GM19099 (cell line): Measurements from ENCODE around the gene ATM.
A peak's percentile ranks its signal among the peaks of the same experiment; 100 is the strongest.

Experiments
- POLR2A ChIP-seq: IDR thresholded peaks from 3 replicates; pipeline ENCODE4 v1.6.1; 2011; ENCODE audit warnings: low read depth; ENCODE audit not compliant: insufficient read length; ENCODE audit errors: extremely low read depth

The ATM gene, protein sequence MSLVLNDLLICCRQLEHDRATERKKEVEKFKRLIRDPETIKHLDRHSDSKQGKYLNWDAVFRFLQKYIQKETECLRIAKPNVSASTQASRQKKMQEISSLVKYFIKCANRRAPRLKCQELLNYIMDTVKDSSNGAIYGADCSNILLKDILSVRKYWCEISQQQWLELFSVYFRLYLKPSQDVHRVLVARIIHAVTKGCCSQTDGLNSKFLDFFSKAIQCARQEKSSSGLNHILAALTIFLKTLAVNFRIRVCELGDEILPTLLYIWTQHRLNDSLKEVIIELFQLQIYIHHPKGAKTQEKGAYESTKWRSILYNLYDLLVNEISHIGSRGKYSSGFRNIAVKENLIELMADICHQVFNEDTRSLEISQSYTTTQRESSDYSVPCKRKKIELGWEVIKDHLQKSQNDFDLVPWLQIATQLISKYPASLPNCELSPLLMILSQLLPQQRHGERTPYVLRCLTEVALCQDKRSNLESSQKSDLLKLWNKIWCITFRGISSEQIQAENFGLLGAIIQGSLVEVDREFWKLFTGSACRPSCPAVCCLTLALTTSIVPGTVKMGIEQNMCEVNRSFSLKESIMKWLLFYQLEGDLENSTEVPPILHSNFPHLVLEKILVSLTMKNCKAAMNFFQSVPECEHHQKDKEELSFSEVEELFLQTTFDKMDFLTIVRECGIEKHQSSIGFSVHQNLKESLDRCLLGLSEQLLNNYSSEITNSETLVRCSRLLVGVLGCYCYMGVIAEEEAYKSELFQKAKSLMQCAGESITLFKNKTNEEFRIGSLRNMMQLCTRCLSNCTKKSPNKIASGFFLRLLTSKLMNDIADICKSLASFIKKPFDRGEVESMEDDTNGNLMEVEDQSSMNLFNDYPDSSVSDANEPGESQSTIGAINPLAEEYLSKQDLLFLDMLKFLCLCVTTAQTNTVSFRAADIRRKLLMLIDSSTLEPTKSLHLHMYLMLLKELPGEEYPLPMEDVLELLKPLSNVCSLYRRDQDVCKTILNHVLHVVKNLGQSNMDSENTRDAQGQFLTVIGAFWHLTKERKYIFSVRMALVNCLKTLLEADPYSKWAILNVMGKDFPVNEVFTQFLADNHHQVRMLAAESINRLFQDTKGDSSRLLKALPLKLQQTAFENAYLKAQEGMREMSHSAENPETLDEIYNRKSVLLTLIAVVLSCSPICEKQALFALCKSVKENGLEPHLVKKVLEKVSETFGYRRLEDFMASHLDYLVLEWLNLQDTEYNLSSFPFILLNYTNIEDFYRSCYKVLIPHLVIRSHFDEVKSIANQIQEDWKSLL (N-terminal part only)

DNA sequence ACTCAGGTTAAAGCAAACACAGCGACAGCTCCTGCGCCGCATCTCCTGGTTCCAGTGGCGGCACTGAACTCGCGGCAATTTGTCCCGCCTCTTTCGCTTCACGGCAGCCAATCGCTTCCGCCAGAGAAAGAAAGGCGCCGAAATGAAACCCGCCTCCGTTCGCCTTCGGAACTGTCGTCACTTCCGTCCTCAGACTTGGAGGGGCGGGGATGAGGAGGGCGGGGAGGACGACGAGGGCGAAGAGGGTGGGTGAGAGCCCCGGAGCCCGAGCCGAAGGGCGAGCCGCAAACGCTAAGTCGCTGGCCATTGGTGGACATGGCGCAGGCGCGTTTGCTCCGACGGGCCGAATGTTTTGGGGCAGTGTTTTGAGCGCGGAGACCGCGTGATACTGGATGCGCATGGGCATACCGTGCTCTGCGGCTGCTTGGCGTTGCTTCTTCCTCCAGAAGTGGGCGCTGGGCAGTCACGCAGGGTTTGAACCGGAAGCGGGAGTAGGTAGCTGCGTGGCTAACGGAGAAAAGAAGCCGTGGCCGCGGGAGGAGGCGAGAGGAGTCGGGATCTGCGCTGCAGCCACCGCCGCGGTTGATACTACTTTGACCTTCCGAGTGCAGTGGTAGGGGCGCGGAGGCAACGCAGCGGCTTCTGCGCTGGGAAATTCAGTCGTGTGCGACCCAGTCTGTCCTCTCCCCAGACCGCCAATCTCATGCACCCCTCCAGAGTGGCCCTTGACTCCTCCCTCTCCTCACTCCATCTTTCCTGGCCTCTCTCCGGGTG, at the start of gene ATM, which contains the start of gene NPAT:
TSS of gene ATM (plus strand) at position 494 of the 774 bp plus-strand sequence. CDS start 4,558 bp downstream, outside the sequence.
TSS of gene NPAT (minus strand) at position 65 of the 774 bp plus-strand sequence. CDS start 102 bp downstream, outside the sequence.
- peak; percentile 86 for TF ChIP-seq POLR2A

DNA sequence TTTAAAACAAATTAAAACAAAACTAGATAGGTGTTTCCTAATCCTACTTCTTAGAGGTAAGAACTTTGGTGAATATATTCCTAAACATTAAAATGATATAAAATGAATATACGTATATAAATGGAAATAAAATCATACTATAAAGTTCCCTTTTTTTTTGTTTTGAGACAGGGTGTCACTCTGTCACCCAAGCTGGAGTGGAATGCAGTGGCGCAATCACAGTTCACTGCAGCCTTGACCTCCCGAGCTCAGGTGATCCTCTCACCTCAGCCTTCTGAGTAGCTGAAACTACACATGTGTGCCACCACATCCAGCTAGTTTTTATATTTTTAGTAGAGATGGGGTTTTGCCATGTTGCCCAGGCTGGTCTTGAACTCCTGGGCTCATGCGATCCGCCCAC, 45.3 kb upstream of the ATM start:
- no peak for TF ChIP-seq POLR2A

DNA sequence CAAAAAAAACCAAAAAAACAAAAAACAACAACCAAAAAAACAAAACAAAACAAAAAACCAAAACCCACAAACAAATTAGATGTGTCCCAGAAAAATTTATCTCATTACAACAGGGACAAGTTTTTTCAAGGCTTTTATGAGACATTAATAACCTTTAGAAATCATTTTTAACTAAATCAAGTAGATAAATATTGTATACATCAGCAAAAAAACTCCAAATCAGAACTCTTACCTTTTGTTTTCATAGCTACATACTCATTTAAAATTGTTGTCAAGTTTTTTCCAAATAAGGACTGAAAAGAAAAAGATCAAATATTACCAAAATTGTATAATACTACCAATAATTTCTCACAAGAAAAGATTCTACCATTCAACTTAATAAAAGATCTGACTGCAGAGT, 29.1 kb upstream of the ATM start:
- TF ChIP-seq POLR2A: no peak

DNA sequence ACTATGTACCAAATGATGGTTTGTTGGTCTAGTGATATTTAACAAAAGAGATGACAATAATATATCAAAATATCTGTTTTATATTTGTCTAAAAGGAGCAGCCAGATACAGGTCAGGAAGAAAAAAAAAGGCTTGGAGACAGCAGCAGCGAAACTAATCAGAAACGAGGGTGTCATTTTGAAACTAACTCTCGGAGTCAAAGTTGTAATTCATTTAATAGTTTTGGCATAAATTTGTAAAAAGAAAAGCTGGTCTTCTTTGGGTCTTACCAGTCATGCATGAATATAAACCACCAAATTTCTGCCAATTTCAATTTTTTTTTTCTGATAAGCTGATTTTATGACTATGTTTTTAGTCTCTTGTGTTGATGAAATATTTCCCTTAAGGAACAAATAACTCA, 26.0 kb upstream of the ATM start:
- no peak for TF ChIP-seq POLR2A

- no peak for TF ChIP-seq POLR2A
Measured at GRCh38 chr11:108197351-108197750, 25.5 kb upstream of the ATM start.

DNA sequence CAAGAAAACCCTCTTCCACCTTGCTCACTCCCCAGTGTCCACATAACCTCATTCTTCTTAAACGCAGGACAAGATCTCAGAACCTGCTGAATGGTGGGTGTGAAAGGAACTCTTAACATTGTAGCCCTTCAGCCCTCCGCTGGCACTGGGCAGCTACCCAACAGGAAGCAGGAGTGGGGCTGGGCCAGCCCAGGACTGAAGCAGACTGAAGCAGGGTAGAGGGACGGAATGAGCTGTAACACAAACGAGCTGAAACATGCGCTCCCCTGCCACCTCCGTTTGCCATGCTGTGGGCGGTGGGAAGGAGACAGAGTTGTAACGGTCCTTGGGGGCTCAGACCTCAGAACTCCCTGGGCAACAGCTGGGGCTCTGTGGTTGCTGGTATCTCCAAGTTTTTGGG, 24.0 kb upstream of the ATM start:
- no peak for TF ChIP-seq POLR2A

GRCh38 chr11:108199446-108200321, 23.2 kb upstream of the ATM start:
- no peak for TF ChIP-seq POLR2A

GRCh38 chr11:108203075-108203474, 19.8 kb upstream of the ATM start:
- TF ChIP-seq POLR2A: no peak

DNA sequence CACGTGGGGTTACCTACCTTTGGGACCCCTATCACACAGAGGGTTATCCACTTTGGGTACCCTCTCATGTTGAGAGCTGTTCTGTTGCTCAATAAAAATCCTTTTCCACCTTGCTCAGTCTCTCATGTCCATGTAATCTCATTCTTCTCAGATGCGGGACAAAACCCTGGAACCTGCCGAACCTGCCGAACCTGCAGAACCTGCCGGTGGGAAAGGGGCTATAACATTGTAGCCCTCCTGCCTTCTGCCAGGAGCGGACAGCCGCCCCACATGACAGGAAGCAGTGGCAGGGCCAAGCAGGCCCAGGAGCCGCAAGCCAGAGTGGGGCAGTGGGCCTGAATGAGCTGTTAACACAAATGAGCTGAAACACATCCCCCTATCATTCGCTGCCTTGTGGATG, 18.5 kb upstream of the ATM start:
- no peak for TF ChIP-seq POLR2A

GRCh38 chr11:108204929-108205499, 17.9 kb upstream of the ATM start:
- no peak for TF ChIP-seq POLR2A

DNA sequence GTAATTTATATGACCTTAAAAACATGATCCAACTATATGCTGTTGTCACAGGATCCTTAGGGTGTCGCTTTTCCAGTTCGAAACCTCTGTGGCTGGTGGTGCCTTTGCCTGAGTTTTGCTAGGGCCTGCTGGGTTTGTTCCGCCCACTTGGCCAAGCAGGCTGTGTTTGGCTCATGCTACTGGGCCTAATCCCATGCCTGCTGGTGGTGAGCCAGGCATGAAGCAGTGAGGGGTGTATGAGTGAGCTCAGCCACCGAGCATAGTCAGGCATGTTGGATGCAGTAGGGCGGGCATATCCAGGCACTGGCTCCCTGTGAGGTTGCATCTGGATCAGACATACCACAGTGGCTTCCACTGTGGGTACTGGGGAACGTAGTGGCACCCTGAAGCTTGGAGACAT, 16.7 kb upstream of the ATM start:
- TF ChIP-seq POLR2A: no peak

- no peak for TF ChIP-seq POLR2A
Measured at GRCh38 chr11:108206969-108207682, 15.7 kb upstream of the ATM start.

GRCh38 chr11:108207683-108208060, 15.2 kb upstream of the ATM start:
- no peak for TF ChIP-seq POLR2A

DNA sequence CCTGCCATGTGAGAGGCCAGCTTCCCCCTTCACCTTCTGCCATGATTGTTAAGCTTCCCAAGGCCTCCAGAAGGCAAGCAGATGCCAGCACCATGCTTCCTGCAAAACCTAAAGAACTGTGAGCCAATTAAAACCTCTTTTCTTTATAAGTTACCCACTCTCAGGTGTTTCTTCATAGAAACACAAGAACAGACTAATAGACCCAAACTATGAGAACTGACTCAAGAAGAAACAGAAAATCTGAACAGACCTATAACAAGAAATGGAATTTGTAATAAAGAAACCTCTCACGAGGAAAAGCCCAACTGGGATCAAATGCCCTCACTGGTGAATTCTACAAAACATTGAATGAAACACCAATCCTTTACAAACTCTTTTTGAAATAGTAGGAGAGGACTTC, 12.4 kb upstream of the ATM start:
- TF ChIP-seq POLR2A: no peak
